HCT116 (cell line): ENCODE measurements around the gene KIAA1328. TPM values are rescaled to one million over a fixed set of nuclear protein-coding genes. Genes with fewer than 3 reads are reported as not detected.

ENCODE experiments used
- ATAC-seq: fragments of 200-7000 bp; cut with Tn5 transposase; 2 replicates; pipeline ENCODE4 v1.9.1; 2020; ENCODE audit warnings: mild to moderate bottlenecking, moderate library complexity
- BruUV-seq: library from RNA; stranded (reverse); fragments of 400-500 nt; replicated peaks from 2 replicates; lab custom pipeline; 2021; lab: Mats Ljungman, UMichigan
- CTCF ChIA-PET: fragments of 300-600 bp; sonication (Branson Sonifier 250); formaldehyde crosslinking; loops from one replicate; lab custom pipeline; 2021; ENCODE audit warnings: antibody characterized with exemption; lab: Charles Lee
- POLR2A ChIA-PET: fragments of 300-600, 350-600 bp; sonication (Branson Sonifier 250); formaldehyde crosslinking; loops from one replicate; lab custom pipeline; 2021; ENCODE audit warnings: antibody characterized with exemption; lab: Charles Lee
- RAD21 ChIA-PET, 2 experiments: fragments of 300-600 bp; sonication (Branson Sonifier 250); formaldehyde crosslinking; loops; one replicate each; lab custom pipeline; 2023; ENCODE audit warnings: low total read pairs in 2 of 2; ENCODE audit not compliant: uncharacterized antibody in 2 of 2, unreplicated experiment in 2 of 2, low non-redundant PET in 1 of 2; lab: Charles Lee
- DNase-seq: peaks from one replicate; pipeline ENCODE4 v3.0.0-alpha.2; 2010; ENCODE audit warnings: low read depth, low spot score
- H2AFZ ChIP-seq: fragments of 200-600 bp; shearing (Covaris generic), sonication (generic); 2 replicates; pipeline ENCODE4 v1.6.1; 2017; ENCODE audit warnings: low read depth, mixed run types, mixed read lengths, antibody characterized with exemption, low read length; ENCODE audit not compliant: poor library complexity, severe bottlenecking
- H3K27ac ChIP-seq: 2 replicates; pipeline ENCODE4 v1.5.1; 2012; ENCODE audit warnings: low read depth, low read length
- H3K27me3 ChIP-seq: fragments of 200-600 bp; sonication (generic); 2 replicates; pipeline ENCODE4 v1.6.1; 2016; ENCODE audit warnings: mixed run types, low read length, mixed read lengths; ENCODE audit not compliant: insufficient read depth
- H3K36me3 ChIP-seq, 2 experiments: fragments of 200-500 bp in 1 of 2; fragments of 200-600 bp in 1 of 2; sonication (Bioruptor generic) in 1 of 2; sonication (generic) in 1 of 2; 2 replicates each; pipeline versions ENCODE4 v1.5.1 to v1.6.1; 2014 to 2016; ENCODE audit warnings: low read length in 2 of 2, inconsistent platforms in 1 of 2, mixed read lengths in 1 of 2, mixed run types in 1 of 2; ENCODE audit not compliant: insufficient read depth in 2 of 2, control insufficient read depth in 1 of 2
- H3K4me1 ChIP-seq, 2 experiments: fragments of 200-600 bp in 1 of 2; sonication (generic) in 1 of 2; 2 replicates each; pipeline versions ENCODE4 v1.5.1 to v1.6.1; 2012 to 2017; ENCODE audit warnings: low read length in 2 of 2, inconsistent platforms in 1 of 2, mild to moderate bottlenecking in 1 of 2, mixed read lengths in 1 of 2, mixed run types in 1 of 2, moderate library complexity in 1 of 2; ENCODE audit not compliant: insufficient read depth in 2 of 2, control insufficient read depth in 1 of 2
- H3K4me2 ChIP-seq: fragments of 200-600 bp; sonication (generic); 2 replicates; pipeline ENCODE4 v1.6.1; 2017; ENCODE audit warnings: mixed run types, low read length, mixed read lengths
- H3K4me3 ChIP-seq, 2 experiments: fragments of 200-600 bp in 1 of 2; sonication (generic) in 1 of 2; replicated peaks in 1 of 2; 2 replicates each; pipeline ENCODE4 v1.5.1; 2011 to 2016; ENCODE audit warnings: low read length in 2 of 2, control low read depth in 1 of 2, low read depth in 1 of 2, mild to moderate bottlenecking in 1 of 2, mixed read lengths in 1 of 2, mixed run types in 1 of 2
- H3K79me2 ChIP-seq: fragments of 200-600 bp; sonication (generic); 2 replicates; pipeline ENCODE4 v1.6.1; 2017; ENCODE audit warnings: mild to moderate bottlenecking, mixed run types, low read length, moderate library complexity, mixed read lengths; ENCODE audit not compliant: insufficient read depth
- H3K9ac ChIP-seq: fragments of 200-600 bp; sonication (generic); 2 replicates; pipeline ENCODE4 v1.6.1; 2016; ENCODE audit warnings: low read length, mixed read lengths
- H3K9me2 ChIP-seq: fragments of 200-600 bp; sonication (generic), shearing (Covaris generic); 2 replicates; pipeline ENCODE4 v1.6.1; 2017; ENCODE audit warnings: mixed run types, mild to moderate bottlenecking, moderate library complexity; ENCODE audit not compliant: insufficient read depth
- H3K9me3 ChIP-seq, 2 experiments: fragments of 200-500 bp in 1 of 2; fragments of 200-600 bp in 1 of 2; sonication (Bioruptor generic) in 1 of 2; sonication (generic) in 1 of 2; 2 replicates each; pipeline ENCODE4 v1.6.1; 2014 to 2017; ENCODE audit warnings: low read length in 2 of 2, mixed read lengths in 2 of 2, inconsistent platforms in 1 of 2, low read depth in 1 of 2, mild to moderate bottlenecking in 1 of 2, mixed run types in 1 of 2, moderate library complexity in 1 of 2; ENCODE audit not compliant: control insufficient read depth in 1 of 2, insufficient read depth in 1 of 2
- H4K20me1 ChIP-seq: fragments of 200-600 bp; sonication (generic), shearing (Covaris generic); 2 replicates; pipeline ENCODE4 v1.6.1; 2017; ENCODE audit warnings: mixed run types, mild to moderate bottlenecking, moderate library complexity; ENCODE audit not compliant: insufficient read depth
- CBX3 ChIP-seq: IDR thresholded peaks from 2 replicates; pipeline ENCODE4 v1.6.1; 2012; ENCODE audit warnings: low read depth
- CEBPB ChIP-seq: IDR thresholded peaks from 2 replicates; pipeline ENCODE4 v1.6.1; 2012; ENCODE audit warnings: low read depth
- EGR1 ChIP-seq: IDR thresholded peaks from 2 replicates; pipeline ENCODE4 v1.6.1; 2012; ENCODE audit warnings: low read depth
- EZH2phosphoT487 ChIP-seq: fragments of 200-600 bp; IDR thresholded peaks from 2 replicates; pipeline ENCODE4 v1.6.1; 2018; ENCODE audit warnings: antibody characterized with exemption, borderline replicate concordance
- FOSL1 ChIP-seq: IDR thresholded peaks from 2 replicates; pipeline ENCODE4 v1.6.1; 2012; ENCODE audit warnings: low read depth
- JUND ChIP-seq: IDR thresholded peaks from 2 replicates; pipeline ENCODE4 v1.6.1; 2012
- POLR2A ChIP-seq: IDR thresholded peaks from 2 replicates; pipeline ENCODE4 v1.7.0; 2011; ENCODE audit warnings: borderline replicate concordance; ENCODE audit not compliant: insufficient read depth, insufficient read length; ENCODE audit errors: extremely low read depth
- POLR2AphosphoS5 ChIP-seq: IDR thresholded peaks from 2 replicates; pipeline ENCODE4 v1.6.1; 2011; ENCODE audit warnings: mild to moderate bottlenecking, low read depth, low read length, moderate library complexity
- RAD21 ChIP-seq: IDR thresholded peaks from 2 replicates; pipeline ENCODE4 v1.6.1; 2012; ENCODE audit warnings: low read depth, mild to moderate bottlenecking
- SP1 ChIP-seq: IDR thresholded peaks from 2 replicates; pipeline ENCODE4 v1.6.1; 2012; ENCODE audit warnings: low read depth
- SRF ChIP-seq: IDR thresholded peaks from 2 replicates; pipeline ENCODE4 v1.6.1; 2012; ENCODE audit warnings: low read depth
- TCF7L2 ChIP-seq: IDR thresholded peaks from 2 replicates; pipeline ENCODE4 v1.7.0; 2011; ENCODE audit warnings: borderline replicate concordance, inconsistent platforms; ENCODE audit not compliant: insufficient read depth, insufficient read length; ENCODE audit errors: extremely low read depth
- ZFX ChIP-seq: fragments of 450-650 bp; IDR thresholded peaks from 2 replicates; pipeline ENCODE4 v1.6.1; 2017
- intact Hi-C: fragments of 100-400 bp; cut with micrococcal nuclease; formaldehyde crosslinking; loops from 2 replicates; pipeline ENCODE4 v1.10.0; 2022
- total RNA-seq: library from RNA; stranded (reverse); gene quantifications from one replicate; pipeline ENCODE4 v1.2.1, GENCODE V29; 2021; ENCODE audit not compliant: unreplicated experiment
- TF ChIP-seq, protein P1 (sequence below): IDR thresholded peaks from 2 replicates; pipeline ENCODE4 v1.6.1; 2012; ENCODE audit warnings: low read depth
- TF ChIP-seq, protein P2 (sequence below): IDR thresholded peaks from 2 replicates; pipeline ENCODE4 v1.6.1; 2012
- TF ChIP-seq, protein P3 (sequence below), 3 experiments: fragments of 200-600 bp in 1 of 3; sonication (generic) in 1 of 3; IDR thresholded peaks in 2 of 3; conservative IDR thresholded peaks in 1 of 3; 2 replicates each; pipeline ENCODE4 v1.5.1; 2012 to 2017; ENCODE audit warnings: low read depth in 2 of 3, low read length in 2 of 3, antibody characterized with exemption in 1 of 3, borderline replicate concordance in 1 of 3, control low read depth in 1 of 3, mild to moderate bottlenecking in 1 of 3, mixed read lengths in 1 of 3, mixed run types in 1 of 3, moderate library complexity in 1 of 3; ENCODE audit not compliant: insufficient read depth in 1 of 3
- TF ChIP-seq, protein P4 (sequence below): IDR thresholded peaks from 2 replicates; pipeline ENCODE4 v1.6.1; 2011; ENCODE audit warnings: mild to moderate bottlenecking, low read length, moderate library complexity; ENCODE audit not compliant: insufficient replicate concordance; ENCODE audit errors: extremely low read depth

The KIAA1328 gene
- total RNA-seq, 1 experiment from 2014 or later: 5.2 TPM

DNA sequence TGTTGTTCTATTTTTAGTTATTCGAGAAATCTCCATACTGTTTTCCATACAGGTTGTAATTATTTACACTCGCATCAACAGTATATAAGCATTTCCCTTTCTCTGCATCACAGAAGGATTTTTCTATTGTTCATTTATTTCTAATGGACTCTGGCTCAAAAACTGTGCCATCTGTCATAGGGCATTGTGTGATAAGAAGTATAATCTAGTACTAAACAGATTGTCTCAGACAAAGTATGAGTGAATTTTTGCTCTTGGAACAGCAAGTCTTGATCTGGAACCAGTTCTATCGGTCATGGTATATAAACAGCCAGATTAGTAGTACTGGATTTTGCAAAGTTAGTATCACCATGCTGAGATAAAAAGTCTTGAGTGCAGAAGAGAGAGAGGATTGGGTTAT is 145.8 kb downstream of the KIAA1328 start:
- Histone ChIP-seq H4K20me1 (no peaks in the 10 kb centered on the region), H3K9me2 (no peaks in the 10 kb centered on the region), H3K36me3 (no peaks in the 10 kb centered on the region), H3K9me3 (no peaks in the 10 kb centered on the region), H3K79me2 (no peaks in the 10 kb centered on the region), H2AFZ (no peak overlapping the region), H3K27me3 (no peaks in the 10 kb centered on the region), H3K4me1 (no peaks in the 10 kb centered on the region), H3K9ac (no peak overlapping the region), H3K27ac (no peak overlapping the region), H3K4me2 (no peak overlapping the region), H3K4me3 (no peak overlapping the region)
- intact Hi-C loops: no loop called here
- ATAC-seq (no peak), DNase-seq (no peak)
- BruUV-seq: no TSS peak
- ChIA-PET POLR2A (no interaction called here), RAD21 (no interaction called here), CTCF (no interaction called here)
- TF ChIP-seq TCF7L2 (no peak), POLR2A (no peak), RAD21 (no peak), EZH2phosphoT487 (no peak), JUND (no peak), SP1 (no peak), POLR2AphosphoS5 (no peak), CBX3 (no peak), ZFX (no peak), CEBPB (no peak), EGR1 (no peak), FOSL1 (no peak), SRF (no peak)
- TF ChIP-seq, protein P1, sequence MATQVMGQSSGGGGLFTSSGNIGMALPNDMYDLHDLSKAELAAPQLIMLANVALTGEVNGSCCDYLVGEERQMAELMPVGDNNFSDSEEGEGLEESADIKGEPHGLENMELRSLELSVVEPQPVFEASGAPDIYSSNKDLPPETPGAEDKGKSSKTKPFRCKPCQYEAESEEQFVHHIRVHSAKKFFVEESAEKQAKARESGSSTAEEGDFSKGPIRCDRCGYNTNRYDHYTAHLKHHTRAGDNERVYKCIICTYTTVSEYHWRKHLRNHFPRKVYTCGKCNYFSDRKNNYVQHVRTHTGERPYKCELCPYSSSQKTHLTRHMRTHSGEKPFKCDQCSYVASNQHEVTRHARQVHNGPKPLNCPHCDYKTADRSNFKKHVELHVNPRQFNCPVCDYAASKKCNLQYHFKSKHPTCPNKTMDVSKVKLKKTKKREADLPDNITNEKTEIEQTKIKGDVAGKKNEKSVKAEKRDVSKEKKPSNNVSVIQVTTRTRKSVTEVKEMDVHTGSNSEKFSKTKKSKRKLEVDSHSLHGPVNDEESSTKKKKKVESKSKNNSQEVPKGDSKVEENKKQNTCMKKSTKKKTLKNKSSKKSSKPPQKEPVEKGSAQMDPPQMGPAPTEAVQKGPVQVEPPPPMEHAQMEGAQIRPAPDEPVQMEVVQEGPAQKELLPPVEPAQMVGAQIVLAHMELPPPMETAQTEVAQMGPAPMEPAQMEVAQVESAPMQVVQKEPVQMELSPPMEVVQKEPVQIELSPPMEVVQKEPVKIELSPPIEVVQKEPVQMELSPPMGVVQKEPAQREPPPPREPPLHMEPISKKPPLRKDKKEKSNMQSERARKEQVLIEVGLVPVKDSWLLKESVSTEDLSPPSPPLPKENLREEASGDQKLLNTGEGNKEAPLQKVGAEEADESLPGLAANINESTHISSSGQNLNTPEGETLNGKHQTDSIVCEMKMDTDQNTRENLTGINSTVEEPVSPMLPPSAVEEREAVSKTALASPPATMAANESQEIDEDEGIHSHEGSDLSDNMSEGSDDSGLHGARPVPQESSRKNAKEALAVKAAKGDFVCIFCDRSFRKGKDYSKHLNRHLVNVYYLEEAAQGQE: no peak
- TF ChIP-seq, protein P2, sequence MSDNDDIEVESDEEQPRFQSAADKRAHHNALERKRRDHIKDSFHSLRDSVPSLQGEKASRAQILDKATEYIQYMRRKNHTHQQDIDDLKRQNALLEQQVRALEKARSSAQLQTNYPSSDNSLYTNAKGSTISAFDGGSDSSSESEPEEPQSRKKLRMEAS: no peak
- TF ChIP-seq, protein P3, sequence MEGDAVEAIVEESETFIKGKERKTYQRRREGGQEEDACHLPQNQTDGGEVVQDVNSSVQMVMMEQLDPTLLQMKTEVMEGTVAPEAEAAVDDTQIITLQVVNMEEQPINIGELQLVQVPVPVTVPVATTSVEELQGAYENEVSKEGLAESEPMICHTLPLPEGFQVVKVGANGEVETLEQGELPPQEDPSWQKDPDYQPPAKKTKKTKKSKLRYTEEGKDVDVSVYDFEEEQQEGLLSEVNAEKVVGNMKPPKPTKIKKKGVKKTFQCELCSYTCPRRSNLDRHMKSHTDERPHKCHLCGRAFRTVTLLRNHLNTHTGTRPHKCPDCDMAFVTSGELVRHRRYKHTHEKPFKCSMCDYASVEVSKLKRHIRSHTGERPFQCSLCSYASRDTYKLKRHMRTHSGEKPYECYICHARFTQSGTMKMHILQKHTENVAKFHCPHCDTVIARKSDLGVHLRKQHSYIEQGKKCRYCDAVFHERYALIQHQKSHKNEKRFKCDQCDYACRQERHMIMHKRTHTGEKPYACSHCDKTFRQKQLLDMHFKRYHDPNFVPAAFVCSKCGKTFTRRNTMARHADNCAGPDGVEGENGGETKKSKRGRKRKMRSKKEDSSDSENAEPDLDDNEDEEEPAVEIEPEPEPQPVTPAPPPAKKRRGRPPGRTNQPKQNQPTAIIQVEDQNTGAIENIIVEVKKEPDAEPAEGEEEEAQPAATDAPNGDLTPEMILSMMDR (IDR thresholded peaks at IDR 0.05 in 2 of 3, conservative IDR thresholded peaks at IDR 0.05 in 1 of 3; ENCODE audit: borderline replicate concordance in 1 of 3, insufficient read depth in 1 of 3, low read depth in 2 of 3, low read length in 2 of 3): no peak
- TF ChIP-seq, protein P4, sequence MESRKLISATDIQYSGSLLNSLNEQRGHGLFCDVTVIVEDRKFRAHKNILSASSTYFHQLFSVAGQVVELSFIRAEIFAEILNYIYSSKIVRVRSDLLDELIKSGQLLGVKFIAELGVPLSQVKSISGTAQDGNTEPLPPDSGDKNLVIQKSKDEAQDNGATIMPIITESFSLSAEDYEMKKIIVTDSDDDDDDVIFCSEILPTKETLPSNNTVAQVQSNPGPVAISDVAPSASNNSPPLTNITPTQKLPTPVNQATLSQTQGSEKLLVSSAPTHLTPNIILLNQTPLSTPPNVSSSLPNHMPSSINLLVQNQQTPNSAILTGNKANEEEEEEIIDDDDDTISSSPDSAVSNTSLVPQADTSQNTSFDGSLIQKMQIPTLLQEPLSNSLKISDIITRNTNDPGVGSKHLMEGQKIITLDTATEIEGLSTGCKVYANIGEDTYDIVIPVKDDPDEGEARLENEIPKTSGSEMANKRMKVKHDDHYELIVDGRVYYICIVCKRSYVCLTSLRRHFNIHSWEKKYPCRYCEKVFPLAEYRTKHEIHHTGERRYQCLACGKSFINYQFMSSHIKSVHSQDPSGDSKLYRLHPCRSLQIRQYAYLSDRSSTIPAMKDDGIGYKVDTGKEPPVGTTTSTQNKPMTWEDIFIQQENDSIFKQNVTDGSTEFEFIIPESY: no peak
